Spleen (tissue), 7 donors: ENCODE results near the gene NOXA1.

Source experiments
- CTCF ChIP-seq, 11 experiments: fragments of 200-600 bp in 7 of 11; fragments of 450-650 bp in 4 of 11; sonication (generic) in 4 of 11; IDR thresholded peaks in 8 of 11; conservative IDR thresholded peaks in 3 of 11; 1 replicate in 7 of 11; 2 replicates in 4 of 11; pipeline versions ENCODE4 v1.4.0 to v1.8.0; 2016 to 2021; ENCODE audit warnings: antibody characterized with exemption in 11 of 11, inconsistent platforms in 4 of 11, mild to moderate bottlenecking in 1 of 11
- POLR2A ChIP-seq, 3 donors: fragments of 450-650 bp; IDR thresholded peaks; one replicate each; pipeline ENCODE4 v1.5.1; 2017; ENCODE audit warnings: antibody characterized with exemption in 3 of 3, mild to moderate bottlenecking in 1 of 3
- donor health status: DM: no; HTN: no; CAD: no; lungs with moderate emphysema.
- donor health status: DM: no; HTN: no; CAD: no.
- donor health status: DM: no; HTN: no; CAD: no.

GRCh38 chr9:137465720-137466388 is 42.7 kb downstream of the NOXA1 start:
- TF ChIP-seq POLR2A (IDR thresholded peaks at IDR 0.05), result no peak
- TF ChIP-seq CTCF (IDR thresholded peaks at IDR 0.05 in 8 of 11, conservative IDR thresholded peaks at IDR 0.05 in 3 of 11), result no peak
